ENCODE results near the gene ARF4.
A peak's percentile ranks its signal among the peaks of the same experiment; 100 is the strongest.

ARF4 gene

GRCh38 chr3:57598765-57599360 lies 1.7 kb upstream of the ARF4 start:
- H3K4me3 ChIP-seq (ENCODE audit: control insufficient read depth, low read depth, low read length) = peak overlapping the region; percentile 51
- DNase-seq (ENCODE audit: low read depth) = no peak
- no peak for TF ChIP-seq CTCF (IDR thresholded peaks at IDR 0.05; ENCODE audit: control insufficient read depth, insufficient read depth, low read depth, low read length, missing control alignments)

- no peak for TF ChIP-seq CTCF (IDR thresholded peaks at IDR 0.05; ENCODE audit: control insufficient read depth, insufficient read depth, low read depth, low read length, missing control alignments)
- peak; percentile 89 for DNase-seq (ENCODE audit: low read depth)
- H3K4me3 ChIP-seq (ENCODE audit: control insufficient read depth, low read depth, low read length) = peak overlapping the region; percentile 92
These were observed 533 bp downstream of the ARF4 start for GRCh38 chr3:57596495-57597126.

- H3K4me3 ChIP-seq (ENCODE audit: control insufficient read depth, low read depth, low read length) = peak overlapping the region; percentile 92
These were observed 2.6 kb downstream of the ARF4 start for GRCh38 chr3:57594576-57594975.

GRCh38 chr3:57594144-57594543 lies 3.0 kb downstream of the ARF4 start:
- no peak for DNase-seq (ENCODE audit: low read depth)
- H3K4me3 ChIP-seq (ENCODE audit: control insufficient read depth, low read depth, low read length) = peak overlapping the region; percentile 92
- TF ChIP-seq CTCF (IDR thresholded peaks at IDR 0.05; ENCODE audit: control insufficient read depth, insufficient read depth, low read depth, low read length, missing control alignments) = no peak

More at GRCh38 chr3:57594576-57594975, 2.6 kb downstream of the ARF4 start:
- TF ChIP-seq CTCF (IDR thresholded peaks at IDR 0.05; ENCODE audit: control insufficient read depth, insufficient read depth, low read depth, low read length, missing control alignments) = no peak
- DNase-seq (ENCODE audit: low read depth) = no peak

- no peak for DNase-seq (ENCODE audit: low read depth)
- H3K4me3 ChIP-seq (ENCODE audit: control insufficient read depth, low read depth, low read length) = peak overlapping the region; percentile 8; the same call in 1 of the 2 replicates
- no peak for TF ChIP-seq CTCF (IDR thresholded peaks at IDR 0.05; ENCODE audit: control insufficient read depth, insufficient read depth, low read depth, low read length, missing control alignments)
These were observed 4.8 kb downstream of the ARF4 start for GRCh38 chr3:57592306-57592705.

- H3K4me3 ChIP-seq (ENCODE audit: control insufficient read depth, low read depth, low read length) = no peak overlapping the region
- TF ChIP-seq CTCF (IDR thresholded peaks at IDR 0.05; ENCODE audit: control insufficient read depth, insufficient read depth, low read depth, low read length, missing control alignments) = no peak
- DNase-seq (ENCODE audit: low read depth) = no peak
These were observed 9.2 kb downstream of the ARF4 start for GRCh38 chr3:57587905-57588304.

Data from AG09309 (cell line).